HepG2 (cell line): ENCODE data around the gene NUP85. TPM values are rescaled to one million over a fixed set of nuclear protein-coding genes. Genes with fewer than 3 reads are reported as not detected.

ENCODE experiments used
- GABPA ChIP-seq, 2 experiments: IDR thresholded peaks; 2 replicates each; pipeline ENCODE4 v1.6.1; 2011 to 2016; ENCODE audit warnings: low read depth in 2 of 2, low read length in 1 of 2, missing biosample characterization in 1 of 2, missing genetic modification characterization in 1 of 2
- NFAT5 ChIP-seq: sonication (generic); formaldehyde crosslinking; IDR thresholded peaks from 2 replicates; pipeline ENCODE4 v1.4.0; 2020; ENCODE audit warnings: missing genetic modification reagents
- NFKBIZ ChIP-seq: IDR thresholded peaks from 2 replicates; pipeline ENCODE4 v1.6.1; 2018; ENCODE audit warnings: missing genetic modification reagents, missing compliant biosample characterization
- PCBP2 ChIP-seq: fragments of 200-400 bp; formaldehyde crosslinking; optimal IDR thresholded peaks from 2 replicates; pipeline ENCODE3; 2018; ENCODE audit warnings: low read length, low read depth; ENCODE audit not compliant: poor library complexity, severe bottlenecking
- REST ChIP-seq, 2 experiments: IDR thresholded peaks; 2 replicates each; pipeline ENCODE4 v1.6.1; 2011 to 2012; ENCODE audit warnings: low read length in 2 of 2, borderline replicate concordance in 1 of 2, low read depth in 1 of 2, mild to moderate bottlenecking in 1 of 2, moderate library complexity in 1 of 2
- SMC3 ChIP-seq: IDR thresholded peaks from 2 replicates; pipeline ENCODE4 v1.6.1; 2011; ENCODE audit warnings: low read length, improper control_type of control experiment
- TFE3 ChIP-seq: IDR thresholded peaks from 2 replicates; pipeline ENCODE4 v1.6.1; 2016
- THAP9 ChIP-seq: sonication (generic); formaldehyde crosslinking; IDR thresholded peaks from 2 replicates; pipeline ENCODE4; 2020; ENCODE audit warnings: missing genetic modification reagents, mild to moderate bottlenecking, borderline replicate concordance
- ZBTB3 ChIP-seq: sonication (generic); formaldehyde crosslinking; IDR thresholded peaks from 2 replicates; pipeline ENCODE4 v1.4.0; 2020; ENCODE audit warnings: low read depth, mild to moderate bottlenecking, moderate library complexity, missing genetic modification reagents, borderline replicate concordance
- ZNF12 ChIP-seq: sonication (generic); formaldehyde crosslinking; IDR thresholded peaks from 2 replicates; pipeline ENCODE4 v1.5.0; 2020; ENCODE audit warnings: missing genetic modification reagents
- ZNF367 ChIP-seq: sonication (generic); formaldehyde crosslinking; IDR thresholded peaks from 2 replicates; pipeline ENCODE4 v1.4.0; 2020; ENCODE audit warnings: missing genetic modification reagents, borderline replicate concordance
- ZNF597 ChIP-seq: sonication (generic); formaldehyde crosslinking; IDR thresholded peaks from 2 replicates; pipeline ENCODE4 v1.5.0; 2020; ENCODE audit warnings: missing genetic modification reagents
- polyA plus RNA-seq, 8 experiments: library from polyadenylated mRNA; depleted of rRNA in 3 of 8; stranded (reverse) in 7 of 8; unstranded in 1 of 8; fragments of >200 nt; fragmentation: Illumina TruSeq in 4 of 8; extraction: Trizol in 4 of 8; gene quantifications; 2 replicates each; pipeline versions ENCODE4 v1.2.1 to v1.2.3, GENCODE V29; 2011 to 2016; ENCODE audit warnings: low read depth in 4 of 8, missing spikeins in 1 of 8, mixed read lengths in 1 of 8; ENCODE audit not compliant: insufficient read depth in 1 of 8
- total RNA-seq, 5 experiments: library from RNA; depleted of rRNA; stranded (reverse); fragments of >200 nt; fragmentation: Illumina TruSeq; extraction: Trizol; gene quantifications; 2 replicates each; pipeline ENCODE4 v1.2.3, GENCODE V29; 2016; ENCODE audit warnings: low read depth in 1 of 5

Gene NUP85
- total and polyA plus RNA-seq, 2 of the 13 experiments (the other 11 are each of a cell fraction or from before 2014, with no cell fraction given), result 89.1 to 124 TPM

- TF ChIP-seq SMC3 (no peak), REST (IDR thresholded peaks at IDR 0.05; ENCODE audit: borderline replicate concordance in 1 of 2, low read depth in 1 of 2, low read length in 2 of 2) (peak in 1 of 2 experiments; percentile 33; a peak in 1 of 4 replicates), NFKBIZ (CRISPR knock-in tag) (peak; percentile 71; the same call in 1 of the 2 replicates), ZNF597 (CRISPR knock-in tag) (no peak), THAP9 (CRISPR knock-in tag) (peak; percentile 92), ZNF12 (CRISPR knock-in tag) (peak; percentile 45; the same call in 1 of the 2 replicates), TFE3 (CRISPR knock-in tag) (peak; percentile 17; the same call in 1 of the 2 replicates), GABPA (IDR thresholded peaks at IDR 0.05; ENCODE audit: low read depth, low read length) (no peak), GABPA (CRISPR knock-in tag; IDR thresholded peaks at IDR 0.05; ENCODE audit: low read depth) (peak; percentile 60), ZNF367 (peak; percentile 11; the same call in 1 of the 2 replicates), PCBP2 (no peak), ZBTB3 (CRISPR knock-in tag) (no peak), NFAT5 (CRISPR knock-in tag) (peak; percentile 61)
Measured at GRCh38 chr17:75205037-75205792, at the start of gene NUP85 (continued).
